ENCODE data around the gene RAF1. TPM values are rescaled to one million over a fixed set of nuclear protein-coding genes. Genes with fewer than 3 reads are reported as not detected.
"Not testable (repeated sequence)": the region's sequence is repeated elsewhere in the genome, so short reads cannot be mapped to it uniquely, and the experiment has no call there.

Gene RAF1
- total and polyA plus RNA-seq, 5 experiments from 2014 or later: 49.4 to 142 (median 75.1) TPM

- DNase-seq (no peak), ATAC-seq (no peak)
- Mint-ChIP-seq H3K27me3 (no peaks in the 10 kb centered on the region), H3K9me3 (no peaks in the 10 kb centered on the region), H3K36me3 (peaks cover 0 to 4% (median 0%) of the 10 kb centered on the region in 3 donors), H3K4me1 (no peaks in the 10 kb centered on the region), H3K4me3 (no peak overlapping the region), H3K27ac (no peak overlapping the region)
- POLR2A ChIA-PET: interaction anchor here (0.6 to 1.8 kb wide), 3 partner anchors 11 to 698 kb away, joined by 3 to 5 read pairs (median 4); partner anchors contain the start of genes MKRN2 and TAMM41
Observed at GRCh38 chr3:12544652-12545472, 119.1 kb downstream of the RAF1 start.

- not testable (repeated sequence) for H3K4me3 Mint-ChIP-seq, H3K4me1 Mint-ChIP-seq, DNase-seq, H3K27ac Mint-ChIP-seq, H3K36me3 Mint-ChIP-seq, H3K9me3 Mint-ChIP-seq, H3K27me3 Mint-ChIP-seq, ATAC-seq
- POLR2A ChIA-PET: interaction anchor here (1.2 kb wide), 1 partner anchor 697 kb away, joined by 4 read pairs; the partner anchor contains the start of gene TAMM41
Observed at GRCh38 chr3:12543497-12543896, 120.4 kb downstream of the RAF1 start.

GRCh38 chr3:12541625-12542024 lies 122.3 kb downstream of the RAF1 start:
- H3K4me1 Mint-ChIP-seq: no peaks in the 10 kb centered on the region
- H3K4me3 Mint-ChIP-seq: no peak overlapping the region
- H3K27me3 Mint-ChIP-seq: no peaks in the 10 kb centered on the region
- no peak for DNase-seq
- POLR2A ChIA-PET: no interaction called here
- no peaks in the 10 kb centered on the region for H3K9me3 Mint-ChIP-seq
- H3K36me3 Mint-ChIP-seq: peaks cover 0 to 8% (median 0%) of the 10 kb centered on the region in 3 donors
- peak overlapping the region in 3 of 10 donors; percentile 1 to 53 (median 8) for H3K27ac Mint-ChIP-seq
- peak in 1 of 2 donors; percentile 44 for ATAC-seq

GRCh38 chr3:12536423-12536822 lies 127.5 kb downstream of the RAF1 start:
- peaks cover 2 to 30% (median 7%) of the 10 kb centered on the region in 3 donors for H3K36me3 Mint-ChIP-seq
- H3K9me3 Mint-ChIP-seq: no peaks in the 10 kb centered on the region
- POLR2A ChIA-PET: no interaction called here
- no peak overlapping the region for H3K4me3 Mint-ChIP-seq
- DNase-seq (no peak), ATAC-seq (no peak)
- no peaks in the 10 kb centered on the region for H3K4me1 Mint-ChIP-seq
- H3K27ac Mint-ChIP-seq: no peak overlapping the region
- no peaks in the 10 kb centered on the region for H3K27me3 Mint-ChIP-seq

Other genes with a start within 250 kb of the RAF1 start
- 10 to 100 TPM; 26.2 to 26.9 TPM for gene TSEN2, start 179.6 kb downstream of the RAF1 start, total RNA-seq
- gene TSEN2, start 179.6 kb downstream of the RAF1 start, polyA plus RNA-seq: 10 to 100 TPM; 11.9 to 21.0 (median 11.9) TPM
- gene MKRN2OS, start 118.6 kb downstream of the RAF1 start, total RNA-seq: not detected
- gene MKRN2OS, start 118.6 kb downstream of the RAF1 start, polyA plus RNA-seq: not detected
- 10 to 100 TPM; 32.4 to 33.0 TPM for gene MKRN2, start 107.0 kb downstream of the RAF1 start, total RNA-seq
- gene MKRN2, start 107.0 kb downstream of the RAF1 start, polyA plus RNA-seq: 10 to 100 TPM; 43.5 to 56.3 (median 47.5) TPM
- gene TMEM40, start 95.1 kb upstream of the RAF1 start, total RNA-seq: not detected
- not detected for gene TMEM40, start 95.1 kb upstream of the RAF1 start, polyA plus RNA-seq
- gene CAND2, start 132.6 kb upstream of the RAF1 start, total RNA-seq: 1 to 10 TPM; 4.1 to 4.3 TPM
- gene CAND2, start 132.6 kb upstream of the RAF1 start, polyA plus RNA-seq: 1 to 10 TPM; 1.8 to 3.6 (median 2.6) TPM
- gene RPL32, start 177.4 kb upstream of the RAF1 start, total RNA-seq: 1,000 to 10,000 TPM; 4,123 to 4,303 TPM
- 1,000 to 10,000 TPM; 4,376 to 5,220 (median 4,420) TPM for gene RPL32, start 177.4 kb upstream of the RAF1 start, polyA plus RNA-seq